LHCN-M2 (cell line): ENCODE data around the gene MFAP3L. TPM values are rescaled to one million over a fixed set of nuclear protein-coding genes. Genes with fewer than 3 reads are reported as not detected.

Experiments used
- DNase-seq: peaks from one replicate; pipeline ENCODE4 v3.0.0-alpha.2; 2012; ENCODE audit warnings: low read depth
- total RNA-seq: library from RNA; depleted of rRNA; stranded (reverse); fragments of >200 nt; gene quantifications from 2 replicates; pipeline ENCODE4 v1.2.3, GENCODE V29; 2014

The MFAP3L gene
- total RNA-seq, 1 experiment from 2014 or later: 10.2 TPM

GRCh38 chr4:170022211-170022610 is 4.0 kb downstream of the MFAP3L start:
- no peak for DNase-seq

GRCh38 chr4:170017252-170017651 is 8.9 kb downstream of the MFAP3L start:
- DNase-seq: no peak

- DNase-seq: no peak
These were observed 10.9 kb downstream of the MFAP3L start for GRCh38 chr4:170015285-170015684.

DNA sequence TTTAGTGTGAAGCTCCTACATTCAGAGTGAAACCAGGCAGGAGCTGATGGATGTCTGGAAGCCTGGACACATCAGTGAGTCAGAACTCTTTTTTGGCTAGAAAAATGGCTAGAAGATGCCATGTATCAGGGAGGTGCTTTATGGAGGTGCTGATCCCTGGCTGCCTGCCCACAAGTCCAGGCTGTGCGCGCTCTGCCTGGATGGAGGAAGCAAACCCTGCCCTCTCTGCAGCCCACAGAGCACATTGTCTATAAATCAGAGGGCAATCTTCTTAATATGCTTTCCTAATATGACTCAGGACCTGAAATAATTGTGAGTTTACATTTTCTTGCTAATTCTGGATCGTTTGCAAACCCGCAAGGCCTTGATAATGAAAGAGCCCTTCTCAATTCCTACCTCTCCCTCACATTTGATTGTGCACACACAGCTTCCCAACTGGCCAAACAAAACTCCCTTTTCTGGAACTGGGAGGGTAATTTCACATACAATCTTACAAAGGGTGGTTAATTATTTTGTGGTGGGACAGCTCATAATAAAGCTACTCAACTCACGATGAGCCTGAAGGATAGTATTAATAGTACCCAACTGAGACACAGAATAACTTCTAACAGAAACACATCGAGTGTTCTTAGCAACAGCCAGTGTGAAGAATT is 11.7 kb downstream of the MFAP3L start:
- DNase-seq: no peak

DNA sequence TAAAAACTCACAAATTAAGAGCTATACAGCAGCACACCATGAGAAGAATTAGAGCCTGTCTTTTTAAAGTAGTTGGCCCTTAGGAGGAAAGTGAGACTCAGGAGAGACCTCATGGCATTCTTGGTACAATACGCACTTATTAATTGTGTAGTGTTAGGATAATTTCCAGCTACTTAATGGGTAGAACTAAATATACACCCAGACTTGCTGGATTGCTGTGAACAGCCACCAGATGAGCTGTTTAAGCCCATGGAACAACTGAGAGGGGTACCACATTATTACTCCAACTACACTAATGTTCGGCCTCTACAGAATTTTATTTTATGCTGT is 13.6 kb downstream of the MFAP3L start:
- no peak for DNase-seq

DNA sequence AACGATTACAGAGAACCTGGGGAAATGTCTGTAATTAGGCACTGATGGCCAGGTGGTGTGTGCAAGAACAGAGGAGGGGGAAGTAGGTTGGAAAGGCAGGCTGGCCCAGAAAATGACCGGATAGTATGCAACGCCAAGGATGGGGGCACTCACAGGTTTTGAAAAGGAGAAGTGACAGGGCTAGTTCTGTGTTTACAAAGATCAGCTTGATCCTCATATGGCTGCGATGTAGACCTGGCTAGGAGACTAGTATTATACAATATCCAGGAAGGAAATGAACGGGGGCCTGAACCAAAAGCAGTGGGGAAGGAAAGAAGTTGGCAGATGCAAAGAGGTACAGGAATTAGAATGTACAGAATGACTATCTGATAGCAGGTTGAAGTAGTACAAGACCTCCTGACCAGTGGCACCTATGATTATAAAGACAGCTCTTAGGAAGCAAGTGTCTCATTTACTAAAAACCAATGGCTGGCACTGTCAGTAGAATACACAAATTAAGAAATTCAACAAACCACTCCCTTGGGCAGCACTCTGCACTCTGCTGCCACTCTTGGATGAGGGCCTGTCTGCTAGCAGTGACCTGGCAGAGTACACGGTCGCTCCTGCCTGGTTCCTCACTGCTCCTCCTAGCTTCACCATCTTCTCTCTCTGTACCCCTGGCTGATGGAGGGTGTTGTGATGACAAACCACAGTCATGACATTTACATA is 14.1 kb downstream of the MFAP3L start:
- no peak for DNase-seq

GRCh38 chr4:170009291-170009690 is 16.9 kb downstream of the MFAP3L start:
- DNase-seq: no peak

DNA sequence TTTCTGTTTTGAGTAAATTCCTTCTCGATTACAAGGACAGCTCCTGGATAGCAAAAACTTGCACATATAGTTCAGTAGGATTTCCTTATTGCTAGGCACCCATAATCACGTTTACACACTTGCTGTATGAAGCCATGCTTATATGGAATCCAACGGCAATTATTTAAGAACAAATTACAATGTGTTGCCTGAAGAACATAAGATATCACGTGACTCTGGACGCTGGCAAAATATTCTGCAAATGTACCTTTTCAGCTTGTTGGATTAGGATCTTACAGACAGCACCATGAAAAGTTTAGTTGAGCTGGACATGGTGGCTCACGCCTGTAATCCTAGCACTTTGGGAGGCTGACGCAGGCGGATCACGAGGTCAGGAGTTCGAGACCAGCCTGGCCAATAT is 17.4 kb downstream of the MFAP3L start:
- DNase-seq: no peak

- peak; percentile 22 for DNase-seq
These were observed 17.8 kb downstream of the MFAP3L start for GRCh38 chr4:170008371-170008770.

GRCh38 chr4:170007113-170007512 is 19.1 kb downstream of the MFAP3L start:
- DNase-seq: no peak

DNA sequence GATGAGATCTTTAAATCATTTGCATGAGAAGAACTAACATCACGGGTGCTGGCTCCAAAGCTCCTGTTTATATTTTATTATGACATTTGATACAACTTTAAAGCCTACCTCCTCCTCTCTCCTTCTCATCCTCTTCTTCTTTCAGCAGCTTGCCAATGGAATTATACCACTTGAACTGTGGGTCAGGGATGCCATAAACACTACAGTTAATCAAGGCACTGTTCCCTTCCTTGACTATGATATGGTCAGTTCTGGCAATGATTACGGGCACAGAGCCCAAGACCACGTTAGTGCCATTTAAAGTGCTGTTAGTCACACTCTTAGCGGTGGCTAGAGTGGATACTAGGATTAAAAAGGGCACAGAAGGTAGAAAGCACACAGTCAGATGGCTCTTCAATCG is 20.7 kb downstream of the MFAP3L start:
- no peak for DNase-seq

DNA sequence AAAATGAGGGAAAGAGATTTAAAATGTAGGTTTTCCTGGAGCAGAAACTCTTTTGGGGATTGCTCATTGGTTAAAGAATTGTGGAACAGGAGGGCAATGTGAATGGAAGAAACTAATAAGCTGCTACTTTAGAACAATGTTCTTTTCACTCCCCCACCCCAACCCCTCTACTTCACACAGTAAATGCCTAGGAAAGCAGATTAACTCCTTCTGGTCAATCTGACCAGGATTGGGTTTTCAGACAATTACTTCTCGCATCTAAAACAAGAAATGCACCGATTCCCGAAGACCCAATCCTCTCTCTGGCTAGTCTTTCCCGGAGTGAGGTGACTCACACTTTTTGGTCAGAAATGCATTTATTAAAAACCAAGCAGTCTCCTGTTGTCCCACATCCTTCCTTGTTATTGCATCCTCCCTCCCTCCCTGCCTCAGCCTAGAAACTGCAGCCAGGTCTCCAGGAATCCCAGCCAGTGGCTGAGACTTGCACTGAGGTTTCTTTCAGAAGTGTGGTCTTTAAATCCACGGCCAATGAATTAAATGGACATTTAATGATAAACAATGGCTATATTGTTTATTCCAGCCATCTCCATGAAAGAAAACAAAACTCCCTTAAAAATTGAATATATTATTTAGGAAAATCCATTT is 21.4 kb downstream of the MFAP3L start:
- peak; percentile 63 for DNase-seq

- DNase-seq: no peak
These were observed 22.8 kb downstream of the MFAP3L start for GRCh38 chr4:170003071-170004070.

- no peak for DNase-seq
These were observed 24.4 kb downstream of the MFAP3L start for GRCh38 chr4:170001745-170002267.

DNA sequence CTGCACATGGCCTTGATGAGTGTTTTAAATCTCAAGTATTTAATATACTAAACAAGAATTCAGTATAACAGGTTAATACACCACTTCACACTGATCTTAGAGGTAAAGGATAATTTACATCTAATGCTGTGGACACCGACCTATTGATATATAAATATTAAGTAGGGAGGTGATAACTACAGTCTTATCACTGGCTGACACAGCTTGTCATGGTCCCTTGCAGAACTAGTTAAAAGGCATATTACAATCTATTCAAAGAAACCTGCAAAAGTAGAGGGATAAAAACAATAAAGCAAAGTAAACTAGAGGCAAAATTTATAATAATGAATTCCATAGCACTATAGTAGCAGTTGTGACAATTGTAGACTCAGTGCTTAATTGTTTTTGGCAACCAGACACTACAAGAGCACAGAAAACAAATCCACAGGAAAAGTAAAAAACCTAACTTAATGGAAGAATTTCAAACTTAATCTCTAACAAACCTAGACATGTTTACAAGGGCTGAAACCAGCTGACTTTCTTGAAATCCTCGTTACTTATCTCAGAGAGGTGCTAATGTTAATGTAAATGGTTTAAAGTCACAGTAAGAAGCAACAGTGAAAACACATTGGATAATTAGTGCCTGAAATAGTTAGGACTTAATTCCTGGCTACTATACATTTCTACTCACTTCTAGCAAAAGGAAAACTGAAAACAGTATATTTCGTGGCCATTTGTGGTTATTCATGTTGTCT is 25.0 kb downstream of the MFAP3L start:
- DNase-seq: no peak

GRCh38 chr4:169999923-170000322 is 26.3 kb downstream of the MFAP3L start:
- DNase-seq: no peak

- no peak for DNase-seq
These were observed 27.2 kb downstream of the MFAP3L start for GRCh38 chr4:169998981-169999380.

DNA sequence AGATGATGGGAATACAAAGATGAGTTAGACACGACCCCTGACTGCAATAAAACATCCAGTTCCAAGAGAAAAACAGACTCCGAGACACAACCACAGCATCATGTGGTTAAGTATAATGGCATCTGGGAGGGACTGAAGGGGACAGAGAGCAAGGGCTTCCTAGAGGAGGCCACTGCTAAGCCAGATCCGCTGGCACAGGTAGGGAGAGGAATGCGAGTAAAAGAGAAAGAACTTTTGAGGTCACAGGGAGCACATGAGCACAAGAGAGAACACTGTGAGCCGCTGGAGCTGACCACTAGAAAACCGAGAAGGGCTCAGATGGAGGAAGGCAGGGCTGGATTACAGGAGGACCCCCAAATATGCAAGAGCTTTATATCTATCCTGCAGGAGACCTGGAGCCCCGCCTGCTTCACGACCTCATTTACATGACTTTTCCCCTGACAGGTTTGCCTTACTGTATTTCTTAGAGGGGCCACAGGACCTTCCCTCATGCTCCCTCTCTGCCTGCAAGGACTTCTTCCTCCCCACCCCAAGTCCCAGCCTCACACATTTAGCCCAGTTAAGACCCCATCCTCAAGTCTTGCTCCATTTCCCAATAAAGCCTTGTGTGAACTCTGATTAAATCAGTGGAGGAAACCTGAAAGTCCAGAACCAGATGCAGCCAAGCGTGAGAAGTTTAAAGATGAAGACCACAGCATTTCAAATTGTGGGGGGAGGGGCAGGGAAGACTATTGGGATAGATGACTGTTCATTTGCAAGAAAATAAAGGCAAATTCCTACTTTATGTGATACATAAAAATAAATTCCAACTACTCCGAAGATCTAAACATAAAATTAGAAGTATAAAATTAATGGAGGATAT is 29.6 kb downstream of the MFAP3L start:
- DNase-seq: no peak

DNA sequence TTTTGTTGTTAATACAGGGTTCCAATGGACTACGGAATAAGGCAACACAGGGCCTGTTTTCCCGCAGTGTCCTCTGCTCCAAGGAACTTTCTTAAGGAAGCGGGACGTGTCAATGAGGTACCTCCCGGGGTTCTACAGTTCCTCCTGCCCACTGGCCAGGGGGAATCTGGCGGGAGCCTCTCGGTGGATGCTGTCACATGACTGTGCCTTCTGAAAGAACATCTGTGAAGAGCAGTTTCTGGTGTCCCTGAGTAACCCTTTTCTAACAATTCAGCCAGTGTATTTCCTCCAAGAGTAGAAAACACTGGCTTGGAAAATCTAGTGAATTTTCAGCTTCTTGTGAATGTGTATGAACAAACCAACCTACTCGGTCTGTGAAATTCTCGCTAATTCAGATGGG is 32.7 kb downstream of the MFAP3L start:
- DNase-seq: no peak

GRCh38 chr4:169988252-169988651 is 37.9 kb downstream of the MFAP3L start:
- DNase-seq: no peak
